ENCODE results near the gene TAF7.
"Not testable (repeated sequence)": the region's sequence is repeated elsewhere in the genome, so short reads cannot be mapped to it uniquely, and the experiment has no call there.

TAF7 gene

GRCh38 chr5:141356950-141357349 lies 36.4 kb upstream of the TAF7 start:
- TF ChIP-seq CTCF (conservative IDR thresholded peaks at IDR 0.05), result no peak
- H3K27ac ChIP-seq, result no peak overlapping the region

GRCh38 chr5:141356133-141356532 lies 35.5 kb upstream of the TAF7 start:
- no peak overlapping the region for H3K27ac ChIP-seq
- TF ChIP-seq CTCF (conservative IDR thresholded peaks at IDR 0.05), result no peak

GRCh38 chr5:141355641-141356040 lies 35.1 kb upstream of the TAF7 start:
- no peak for TF ChIP-seq CTCF (conservative IDR thresholded peaks at IDR 0.05)
- H3K27ac ChIP-seq, result no peak overlapping the region

GRCh38 chr5:141354900-141355469 lies 34.4 kb upstream of the TAF7 start, which contains the start of gene PCDHGA4:
Gene PCDHGA4 (plus strand): TSS chr5:141355021. CDS start chr5:141355108, 87 bp downstream.
- peak; percentile 62 for TF ChIP-seq CTCF (conservative IDR thresholded peaks at IDR 0.05)
- no peak within 1 kb of the TSS for H3K27ac ChIP-seq

- TF ChIP-seq CTCF (conservative IDR thresholded peaks at IDR 0.05), result no peak
- no peak overlapping the region for H3K27ac ChIP-seq
Measured at GRCh38 chr5:141351591-141351990, 31.0 kb upstream of the TAF7 start.

- H3K27ac ChIP-seq, result peak within 1 kb of the TSS; percentile 38; the same call in 1 of the 2 replicates
- peak; percentile 73 for TF ChIP-seq CTCF (conservative IDR thresholded peaks at IDR 0.05)
Measured at GRCh38 chr5:141349917-141350619, 29.5 kb upstream of the TAF7 start, which contains the start of gene PCDHGB1. Gene PCDHGB1 (plus strand): TSS chr5:141350099. CDS start chr5:141350261, 162 bp downstream.

GRCh38 chr5:141346017-141346416 lies 25.4 kb upstream of the TAF7 start:
- H3K27ac ChIP-seq, result not testable (repeated sequence)

GRCh38 chr5:141345327-141345726 lies 24.7 kb upstream of the TAF7 start:
- H3K27ac ChIP-seq, result no peak overlapping the region
- no peak for TF ChIP-seq CTCF (conservative IDR thresholded peaks at IDR 0.05)

Measured in VCaP (cell line).